HEK293 (cell line): Measurements from ENCODE around the gene NT5DC4.

Source experiments
- CTCF ChIA-PET: fragments of 350-600 bp; formaldehyde crosslinking; extraction: SDS; loops from one replicate; lab custom pipeline; 2021; ENCODE audit warnings: antibody characterized with exemption; lab: Yijun Ruan, JAX
- POLR2A ChIA-PET: fragments of 300-600 bp; formaldehyde crosslinking; extraction: SDS; loops from one replicate; lab custom pipeline; 2020; ENCODE audit warnings: antibody characterized with exemption, inconsistent platforms; lab: Yijun Ruan, JAX
- H3K27ac ChIP-seq: fragments of 200-500 bp; sonication (Bioruptor generic); 2 replicates; pipeline ENCODE4 v1.5.1; 2014; ENCODE audit warnings: low read depth, low read length, control low read depth, inconsistent platforms; ENCODE audit errors: extremely low read depth
- H3K36me3 ChIP-seq, 2 experiments: fragments of 200-500 bp in 1 of 2; sonication (Bioruptor generic) in 1 of 2; 1 replicate in 1 of 2; 2 replicates in 1 of 2; pipeline ENCODE4 v1.5.1; 2014 to 2017; ENCODE audit warnings: inconsistent platforms in 2 of 2, low read length in 2 of 2; ENCODE audit not compliant: control insufficient read depth in 2 of 2, insufficient read depth in 1 of 2
- H3K4me1 ChIP-seq: fragments of 200-500 bp; sonication (Bioruptor generic); 2 replicates; pipeline ENCODE4 v1.5.1; 2014; ENCODE audit warnings: mild to moderate bottlenecking, low read length, inconsistent platforms; ENCODE audit not compliant: control insufficient read depth, insufficient read depth
- H3K4me3 ChIP-seq: 2 replicates; pipeline ENCODE4 v1.5.1; 2011; ENCODE audit warnings: low read depth, mild to moderate bottlenecking, control low read depth, low read length, moderate library complexity
- H3K9me3 ChIP-seq: fragments of 200-500 bp; sonication (Bioruptor generic); 2 replicates; pipeline ENCODE4 v1.5.1; 2014; ENCODE audit warnings: low read depth, low read length, inconsistent platforms; ENCODE audit not compliant: control insufficient read depth, insufficient read depth
- EGR2 ChIP-seq: fragments of 450-650 bp; formaldehyde crosslinking; IDR thresholded peaks from 2 replicates; pipeline ENCODE4 v1.5.1; 2016; ENCODE audit warnings: low read depth, missing biosample characterization, missing genetic modification characterization
- OSR2 ChIP-seq: fragments of 450-650 bp; formaldehyde crosslinking; IDR thresholded peaks from 2 replicates; pipeline ENCODE4 v1.5.1; 2016; ENCODE audit warnings: missing biosample characterization, missing genetic modification characterization
- OVOL3 ChIP-seq: fragments of 450-650 bp; formaldehyde crosslinking; IDR thresholded peaks from 2 replicates; pipeline ENCODE4 v1.5.1; 2016; ENCODE audit warnings: missing biosample characterization, missing genetic modification characterization
- RBAK ChIP-seq: fragments of 450-650 bp; formaldehyde crosslinking; IDR thresholded peaks from 2 replicates; pipeline ENCODE4 v1.5.1; 2016; ENCODE audit warnings: missing biosample characterization, missing genetic modification characterization
- REPIN1 ChIP-seq: fragments of 450-650 bp; formaldehyde crosslinking; IDR thresholded peaks from 2 replicates; pipeline ENCODE4 v1.5.1; 2017; ENCODE audit warnings: missing biosample characterization, missing genetic modification characterization, low read depth
- SETDB1 ChIP-seq: IDR thresholded peaks from one replicate; pipeline ENCODE4 v1.6.1; 2017; ENCODE audit warnings: mild to moderate bottlenecking, low read length, moderate library complexity, mixed read lengths; ENCODE audit not compliant: insufficient read length
- TRIM28 ChIP-seq: IDR thresholded peaks from 2 replicates; pipeline ENCODE4 v1.6.1; 2011; ENCODE audit warnings: low read length, control low read depth, borderline replicate concordance
- ZFP41 ChIP-seq: fragments of 450-650 bp; formaldehyde crosslinking; IDR thresholded peaks from 2 replicates; pipeline ENCODE4 v1.5.1; 2016; ENCODE audit warnings: missing biosample characterization, missing genetic modification characterization, borderline replicate concordance
- ZNF10 ChIP-seq: fragments of 450-650 bp; formaldehyde crosslinking; IDR thresholded peaks from 2 replicates; pipeline ENCODE4 v1.5.1; 2017; ENCODE audit warnings: missing biosample characterization, missing genetic modification characterization
- ZNF155 ChIP-seq: fragments of 450-650 bp; formaldehyde crosslinking; IDR thresholded peaks from 2 replicates; pipeline ENCODE4 v1.5.1; 2016; ENCODE audit warnings: missing biosample characterization, missing genetic modification characterization
- ZNF324 ChIP-seq: fragments of 450-650 bp; formaldehyde crosslinking; IDR thresholded peaks from 2 replicates; pipeline ENCODE4 v1.5.1; 2016; ENCODE audit warnings: missing biosample characterization, missing genetic modification characterization
- ZNF354C ChIP-seq: fragments of 450-650 bp; formaldehyde crosslinking; IDR thresholded peaks from 2 replicates; pipeline ENCODE4 v1.5.1; 2016; ENCODE audit warnings: missing biosample characterization, missing genetic modification characterization, low read depth, borderline replicate concordance
- ZNF394 ChIP-seq: fragments of 450-650 bp; formaldehyde crosslinking; IDR thresholded peaks from 2 replicates; pipeline ENCODE4 v1.5.1; 2016; ENCODE audit warnings: missing biosample characterization, missing genetic modification characterization, mild to moderate bottlenecking, moderate library complexity, borderline replicate concordance
- ZNF416 ChIP-seq: fragments of 450-650 bp; formaldehyde crosslinking; IDR thresholded peaks from 2 replicates; pipeline ENCODE4 v1.5.1; 2016; ENCODE audit warnings: missing biosample characterization, missing genetic modification characterization
- ZNF473 ChIP-seq: fragments of 450-650 bp; formaldehyde crosslinking; IDR thresholded peaks from 2 replicates; pipeline ENCODE4 v1.5.1; 2017; ENCODE audit warnings: missing biosample characterization, missing genetic modification characterization
- ZNF610 ChIP-seq: fragments of 450-650 bp; formaldehyde crosslinking; IDR thresholded peaks from 2 replicates; pipeline ENCODE4 v1.5.1; 2016; ENCODE audit warnings: missing biosample characterization, missing genetic modification characterization, borderline replicate concordance
- ZNF623 ChIP-seq: fragments of 450-650 bp; formaldehyde crosslinking; IDR thresholded peaks from 2 replicates; pipeline ENCODE4 v1.5.1; 2016; ENCODE audit warnings: missing biosample characterization, missing genetic modification characterization
- TF ChIP-seq, protein P1 (sequence below): fragments of 450-650 bp; formaldehyde crosslinking; IDR thresholded peaks from 2 replicates; pipeline ENCODE4 v1.5.1; 2016; ENCODE audit warnings: missing biosample characterization, missing genetic modification characterization
- TF ChIP-seq, protein P2 (sequence below): fragments of 450-650 bp; formaldehyde crosslinking; IDR thresholded peaks from 2 replicates; pipeline ENCODE4 v1.5.1; 2016; ENCODE audit warnings: missing biosample characterization, missing genetic modification characterization
- TF ChIP-seq, protein P3 (sequence below): fragments of 450-650 bp; formaldehyde crosslinking; IDR thresholded peaks from 2 replicates; pipeline ENCODE4 v1.5.1; 2016; ENCODE audit warnings: missing biosample characterization, missing genetic modification characterization
- TF ChIP-seq, protein P4 (sequence below): fragments of 450-650 bp; formaldehyde crosslinking; IDR thresholded peaks from 2 replicates; pipeline ENCODE4 v1.5.1; 2016; ENCODE audit warnings: missing biosample characterization, missing genetic modification characterization, low read depth
- TF ChIP-seq, protein P5 (sequence below): fragments of 450-650 bp; formaldehyde crosslinking; conservative IDR thresholded peaks from 2 replicates; pipeline ENCODE4 v1.5.1; 2016; ENCODE audit warnings: low read depth, missing biosample characterization, missing genetic modification characterization

NT5DC4 gene

DNA sequence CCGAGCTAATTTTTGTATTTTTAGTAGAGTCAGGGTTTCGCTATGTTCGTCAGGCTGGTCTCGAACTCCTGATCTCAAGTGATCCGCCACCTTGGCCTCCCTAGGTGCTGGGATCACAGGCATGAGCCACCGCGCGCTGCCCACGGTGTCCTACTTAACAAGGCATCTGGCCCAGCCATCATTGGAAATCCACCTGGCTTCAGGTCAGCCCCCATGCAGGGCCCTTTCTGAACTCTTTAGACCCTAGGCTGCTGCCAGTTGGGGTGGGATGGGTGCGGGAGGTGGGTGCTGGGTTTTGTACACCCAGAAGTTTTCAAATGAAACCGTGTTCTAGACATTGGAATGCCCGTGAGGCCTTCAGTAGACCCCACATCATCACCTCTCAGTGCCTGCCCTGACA lies 26.6 kb upstream of the NT5DC4 start:
- no peak for TF ChIP-seq ZNF155
- no peak for TF ChIP-seq TRIM28
- no peak for TF ChIP-seq ZNF354C (tag by site-specific recombination)
- TF ChIP-seq ZNF473 (tag by site-specific recombination): no peak
- no peak for TF ChIP-seq ZNF623
- no peak for TF ChIP-seq ZFP41 (tag by site-specific recombination)
- TF ChIP-seq, protein P1, sequence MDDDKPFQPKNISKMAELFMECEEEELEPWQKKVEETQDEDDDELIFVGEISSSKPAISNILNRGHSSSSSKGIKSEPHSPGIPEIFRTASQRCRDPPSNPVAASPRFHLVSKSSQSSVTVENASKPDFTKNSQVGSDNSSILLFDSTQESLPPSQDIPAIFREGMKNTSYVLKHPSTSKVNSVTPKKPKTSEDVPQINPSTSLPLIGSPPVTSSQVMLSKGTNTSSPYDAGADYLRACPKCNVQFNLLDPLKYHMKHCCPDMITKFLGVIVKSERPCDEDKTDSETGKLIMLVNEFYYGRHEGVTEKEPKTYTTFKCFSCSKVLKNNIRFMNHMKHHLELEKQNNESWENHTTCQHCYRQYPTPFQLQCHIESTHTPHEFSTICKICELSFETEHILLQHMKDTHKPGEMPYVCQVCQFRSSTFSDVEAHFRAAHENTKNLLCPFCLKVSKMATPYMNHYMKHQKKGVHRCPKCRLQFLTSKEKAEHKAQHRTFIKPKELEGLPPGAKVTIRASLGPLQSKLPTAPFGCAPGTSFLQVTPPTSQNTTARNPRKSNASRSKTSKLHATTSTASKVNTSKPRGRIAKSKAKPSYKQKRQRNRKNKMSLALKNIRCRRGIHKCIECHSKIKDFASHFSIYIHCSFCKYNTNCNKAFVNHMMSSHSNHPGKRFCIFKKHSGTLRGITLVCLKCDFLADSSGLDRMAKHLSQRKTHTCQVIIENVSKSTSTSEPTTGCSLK (tag by site-specific recombination): no peak
- no peak for TF ChIP-seq ZNF416
- no peak for TF ChIP-seq ZNF324 (tag by site-specific recombination)
- no peak for TF ChIP-seq ZNF10 (tag by site-specific recombination)
- no peak for TF ChIP-seq ZNF394 (tag by site-specific recombination)
- no peak for TF ChIP-seq RBAK (tag by site-specific recombination)
- no peak for TF ChIP-seq OVOL3 (tag by site-specific recombination)
- TF ChIP-seq SETDB1: no peak
- TF ChIP-seq EGR2: no peak
- ChIA-PET CTCF (interaction anchor here (3.2 kb wide), 1 partner anchor 32 kb away, joined by 21 read pairs; no protein-coding TSS in a partner anchor), POLR2A (no interaction called here)
- no peak overlapping the region for H3K27ac ChIP-seq
- H3K4me3 ChIP-seq: no peak overlapping the region
- no peaks in the 10 kb centered on the region for H3K36me3 ChIP-seq
- H3K4me1 ChIP-seq: no peaks in the 10 kb centered on the region
- no peaks in the 10 kb centered on the region for H3K9me3 ChIP-seq

DNA sequence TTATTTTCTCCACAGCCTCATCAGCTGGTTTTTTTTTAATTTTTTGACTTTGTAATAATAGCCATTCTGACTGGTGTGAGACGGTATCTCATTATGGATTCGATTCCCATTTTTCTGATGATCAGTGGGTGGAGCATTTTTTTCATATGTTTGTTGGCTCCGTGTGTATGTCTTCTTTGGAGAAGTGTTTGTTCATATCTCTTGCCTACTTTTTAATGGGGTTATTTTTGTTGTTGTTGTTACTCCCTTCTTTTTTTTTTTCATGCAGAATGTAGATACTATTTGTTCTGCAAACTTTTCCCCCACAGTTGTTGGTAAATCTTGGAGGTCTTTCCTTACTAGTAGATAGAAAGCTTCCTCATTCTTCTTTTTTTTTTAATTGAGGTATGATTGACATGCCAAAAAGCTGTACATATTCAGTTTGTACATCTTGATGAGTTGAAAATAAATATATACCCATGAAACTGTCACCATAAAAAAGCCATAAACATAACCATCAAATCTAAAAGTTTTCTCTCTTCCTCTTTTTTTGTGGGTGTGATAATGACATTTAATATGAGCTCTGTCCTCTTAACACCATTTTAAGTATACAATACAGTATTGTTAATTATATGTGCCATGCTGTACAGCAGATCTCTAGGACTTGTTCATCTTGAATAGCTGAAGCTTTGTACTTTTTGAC lies 21.8 kb upstream of the NT5DC4 start:
- POLR2A ChIA-PET: interaction anchor here (0.6 kb wide), 1 partner anchor 27 kb away, joined by 3 read pairs; no protein-coding TSS in a partner anchor
- H3K36me3 ChIP-seq: no peaks in the 10 kb centered on the region
- H3K4me3 ChIP-seq: no peak overlapping the region
- CTCF ChIA-PET: interaction anchor here (0.6 to 3.6 kb wide), 4 partner anchors 8 to 99 kb away, joined by 3 to 23 read pairs (median 4); no protein-coding TSS in a partner anchor
- no peak overlapping the region for H3K27ac ChIP-seq
- H3K4me1 ChIP-seq: no peaks in the 10 kb centered on the region
- no peaks in the 10 kb centered on the region for H3K9me3 ChIP-seq
- TF ChIP-seq REPIN1 (tag by site-specific recombination) (no peak), ZNF610 (tag by site-specific recombination) (no peak), OSR2 (tag by site-specific recombination) (no peak)
- TF ChIP-seq, protein P2, sequence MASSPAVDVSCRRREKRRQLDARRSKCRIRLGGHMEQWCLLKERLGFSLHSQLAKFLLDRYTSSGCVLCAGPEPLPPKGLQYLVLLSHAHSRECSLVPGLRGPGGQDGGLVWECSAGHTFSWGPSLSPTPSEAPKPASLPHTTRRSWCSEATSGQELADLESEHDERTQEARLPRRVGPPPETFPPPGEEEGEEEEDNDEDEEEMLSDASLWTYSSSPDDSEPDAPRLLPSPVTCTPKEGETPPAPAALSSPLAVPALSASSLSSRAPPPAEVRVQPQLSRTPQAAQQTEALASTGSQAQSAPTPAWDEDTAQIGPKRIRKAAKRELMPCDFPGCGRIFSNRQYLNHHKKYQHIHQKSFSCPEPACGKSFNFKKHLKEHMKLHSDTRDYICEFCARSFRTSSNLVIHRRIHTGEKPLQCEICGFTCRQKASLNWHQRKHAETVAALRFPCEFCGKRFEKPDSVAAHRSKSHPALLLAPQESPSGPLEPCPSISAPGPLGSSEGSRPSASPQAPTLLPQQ (tag by site-specific recombination): no peak
- TF ChIP-seq, protein P3, sequence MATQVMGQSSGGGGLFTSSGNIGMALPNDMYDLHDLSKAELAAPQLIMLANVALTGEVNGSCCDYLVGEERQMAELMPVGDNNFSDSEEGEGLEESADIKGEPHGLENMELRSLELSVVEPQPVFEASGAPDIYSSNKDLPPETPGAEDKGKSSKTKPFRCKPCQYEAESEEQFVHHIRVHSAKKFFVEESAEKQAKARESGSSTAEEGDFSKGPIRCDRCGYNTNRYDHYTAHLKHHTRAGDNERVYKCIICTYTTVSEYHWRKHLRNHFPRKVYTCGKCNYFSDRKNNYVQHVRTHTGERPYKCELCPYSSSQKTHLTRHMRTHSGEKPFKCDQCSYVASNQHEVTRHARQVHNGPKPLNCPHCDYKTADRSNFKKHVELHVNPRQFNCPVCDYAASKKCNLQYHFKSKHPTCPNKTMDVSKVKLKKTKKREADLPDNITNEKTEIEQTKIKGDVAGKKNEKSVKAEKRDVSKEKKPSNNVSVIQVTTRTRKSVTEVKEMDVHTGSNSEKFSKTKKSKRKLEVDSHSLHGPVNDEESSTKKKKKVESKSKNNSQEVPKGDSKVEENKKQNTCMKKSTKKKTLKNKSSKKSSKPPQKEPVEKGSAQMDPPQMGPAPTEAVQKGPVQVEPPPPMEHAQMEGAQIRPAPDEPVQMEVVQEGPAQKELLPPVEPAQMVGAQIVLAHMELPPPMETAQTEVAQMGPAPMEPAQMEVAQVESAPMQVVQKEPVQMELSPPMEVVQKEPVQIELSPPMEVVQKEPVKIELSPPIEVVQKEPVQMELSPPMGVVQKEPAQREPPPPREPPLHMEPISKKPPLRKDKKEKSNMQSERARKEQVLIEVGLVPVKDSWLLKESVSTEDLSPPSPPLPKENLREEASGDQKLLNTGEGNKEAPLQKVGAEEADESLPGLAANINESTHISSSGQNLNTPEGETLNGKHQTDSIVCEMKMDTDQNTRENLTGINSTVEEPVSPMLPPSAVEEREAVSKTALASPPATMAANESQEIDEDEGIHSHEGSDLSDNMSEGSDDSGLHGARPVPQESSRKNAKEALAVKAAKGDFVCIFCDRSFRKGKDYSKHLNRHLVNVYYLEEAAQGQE (tag by site-specific recombination): no peak
- TF ChIP-seq, protein P4, sequence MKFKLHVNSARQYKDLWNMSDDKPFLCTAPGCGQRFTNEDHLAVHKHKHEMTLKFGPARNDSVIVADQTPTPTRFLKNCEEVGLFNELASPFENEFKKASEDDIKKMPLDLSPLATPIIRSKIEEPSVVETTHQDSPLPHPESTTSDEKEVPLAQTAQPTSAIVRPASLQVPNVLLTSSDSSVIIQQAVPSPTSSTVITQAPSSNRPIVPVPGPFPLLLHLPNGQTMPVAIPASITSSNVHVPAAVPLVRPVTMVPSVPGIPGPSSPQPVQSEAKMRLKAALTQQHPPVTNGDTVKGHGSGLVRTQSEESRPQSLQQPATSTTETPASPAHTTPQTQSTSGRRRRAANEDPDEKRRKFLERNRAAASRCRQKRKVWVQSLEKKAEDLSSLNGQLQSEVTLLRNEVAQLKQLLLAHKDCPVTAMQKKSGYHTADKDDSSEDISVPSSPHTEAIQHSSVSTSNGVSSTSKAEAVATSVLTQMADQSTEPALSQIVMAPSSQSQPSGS (tag by site-specific recombination): no peak
- TF ChIP-seq, protein P5, sequence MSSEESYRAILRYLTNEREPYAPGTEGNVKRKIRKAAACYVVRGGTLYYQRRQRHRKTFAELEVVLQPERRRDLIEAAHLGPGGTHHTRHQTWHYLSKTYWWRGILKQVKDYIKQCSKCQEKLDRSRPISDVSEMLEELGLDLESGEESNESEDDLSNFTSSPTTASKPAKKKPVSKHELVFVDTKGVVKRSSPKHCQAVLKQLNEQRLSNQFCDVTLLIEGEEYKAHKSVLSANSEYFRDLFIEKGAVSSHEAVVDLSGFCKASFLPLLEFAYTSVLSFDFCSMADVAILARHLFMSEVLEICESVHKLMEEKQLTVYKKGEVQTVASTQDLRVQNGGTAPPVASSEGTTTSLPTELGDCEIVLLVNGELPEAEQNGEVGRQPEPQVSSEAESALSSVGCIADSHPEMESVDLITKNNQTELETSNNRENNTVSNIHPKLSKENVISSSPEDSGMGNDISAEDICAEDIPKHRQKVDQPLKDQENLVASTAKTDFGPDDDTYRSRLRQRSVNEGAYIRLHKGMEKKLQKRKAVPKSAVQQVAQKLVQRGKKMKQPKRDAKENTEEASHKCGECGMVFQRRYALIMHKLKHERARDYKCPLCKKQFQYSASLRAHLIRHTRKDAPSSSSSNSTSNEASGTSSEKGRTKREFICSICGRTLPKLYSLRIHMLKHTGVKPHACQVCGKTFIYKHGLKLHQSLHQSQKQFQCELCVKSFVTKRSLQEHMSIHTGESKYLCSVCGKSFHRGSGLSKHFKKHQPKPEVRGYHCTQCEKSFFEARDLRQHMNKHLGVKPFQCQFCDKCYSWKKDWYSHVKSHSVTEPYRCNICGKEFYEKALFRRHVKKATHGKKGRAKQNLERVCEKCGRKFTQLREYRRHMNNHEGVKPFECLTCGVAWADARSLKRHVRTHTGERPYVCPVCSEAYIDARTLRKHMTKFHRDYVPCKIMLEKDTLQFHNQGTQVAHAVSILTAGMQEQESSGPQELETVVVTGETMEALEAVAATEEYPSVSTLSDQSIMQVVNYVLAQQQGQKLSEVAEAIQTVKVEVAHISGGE (tag by site-specific recombination): no peak
